SK-N-SH (cell line): ENCODE data around the gene SLC46A1. TPM values are rescaled to one million over a fixed set of nuclear protein-coding genes. Genes with fewer than 3 reads are reported as not detected.

Experiments used
- CTCF ChIA-PET: fragments of 300-600, 350-600 bp; formaldehyde crosslinking; extraction: SDS; loops from one replicate; lab custom pipeline; 2021; lab: Yijun Ruan, JAX
- POLR2A ChIA-PET: fragments of 350-600 bp; sonication (Branson Sonifier 250); formaldehyde crosslinking; extraction: SDS; loops from one replicate; lab custom pipeline; 2020; ENCODE audit warnings: antibody characterized with exemption, inconsistent platforms; lab: Yijun Ruan, JAX
- DNase-seq: peaks from one replicate; pipeline ENCODE4 v3.0.0; 2012
- H2AFZ ChIP-seq: fragments of 200-600 bp; sonication (generic); 2 replicates; pipeline ENCODE4 v1.8.1; 2016; ENCODE audit warnings: antibody characterized with exemption, mild to moderate bottlenecking, low read depth
- H3F3A ChIP-seq: fragments of 200-600 bp; sonication (generic); replicated peaks from 2 replicates; pipeline ENCODE3; 2016; ENCODE audit warnings: antibody characterized with exemption, mild to moderate bottlenecking; ENCODE audit not compliant: insufficient read depth
- H3K27ac ChIP-seq, 2 experiments: fragments of 200-500 bp in 1 of 2; fragments of 200-600 bp in 1 of 2; sonication (Bioruptor generic) in 1 of 2; sonication (generic), shearing (Covaris generic) in 1 of 2; 2 replicates each; pipeline versions ENCODE4 v1.5.1 to v1.6.1; 2014 to 2016; ENCODE audit warnings: low read depth in 2 of 2, inconsistent platforms in 1 of 2, low read length in 1 of 2, mild to moderate bottlenecking in 1 of 2, mixed read lengths in 1 of 2
- H3K27me3 ChIP-seq: fragments of 200-600 bp; sonication (generic), shearing (Covaris generic); 2 replicates; pipeline ENCODE4 v1.6.1; 2016; ENCODE audit warnings: mixed run types; ENCODE audit not compliant: insufficient read depth
- H3K36me3 ChIP-seq, 2 experiments: fragments of 200-500 bp in 1 of 2; fragments of 200-600 bp in 1 of 2; sonication (Bioruptor generic) in 1 of 2; sonication (generic) in 1 of 2; replicated peaks in 1 of 2; 2 replicates each; pipeline versions ENCODE3 to v1.5.1; 2014 to 2016; ENCODE audit warnings: low read length in 1 of 2, mild to moderate bottlenecking in 1 of 2; ENCODE audit not compliant: insufficient read depth in 2 of 2, control insufficient read depth in 1 of 2
- H3K4me1 ChIP-seq, 2 experiments: fragments of 200-500 bp in 1 of 2; fragments of 200-600 bp in 1 of 2; sonication (Bioruptor generic) in 1 of 2; sonication (generic), shearing (Covaris generic) in 1 of 2; 2 replicates each; pipeline versions ENCODE4 v1.5.1 to v1.6.1; 2014 to 2016; ENCODE audit warnings: low read depth in 1 of 2, low read length in 1 of 2, mixed run types in 1 of 2; ENCODE audit not compliant: insufficient read depth in 2 of 2, control insufficient read depth in 1 of 2
- H3K4me2 ChIP-seq: fragments of 200-600 bp; sonication (generic), shearing (Covaris generic); 2 replicates; pipeline ENCODE4 v1.6.1; 2017; ENCODE audit warnings: mixed run types
- H3K4me3 ChIP-seq, 2 experiments: fragments of 200-500 bp in 1 of 2; fragments of 200-600 bp in 1 of 2; sonication (Bioruptor generic) in 1 of 2; sonication (generic), shearing (Covaris generic) in 1 of 2; 2 replicates each; pipeline versions ENCODE4 v1.5.1 to v1.8.1; 2014 to 2016; ENCODE audit warnings: low read depth in 2 of 2, inconsistent platforms in 1 of 2, low read length in 1 of 2, mild to moderate bottlenecking in 1 of 2, mixed read lengths in 1 of 2, moderate library complexity in 1 of 2
- H3K79me2 ChIP-seq: fragments of 200-600 bp; sonication (generic); 2 replicates; pipeline ENCODE4 v1.8.1; 2017; ENCODE audit warnings: mild to moderate bottlenecking; ENCODE audit not compliant: insufficient read depth
- H3K9ac ChIP-seq: fragments of 200-600 bp; sonication (generic); 2 replicates; pipeline ENCODE4 v1.6.1; 2017; ENCODE audit warnings: mixed run types
- H3K9me2 ChIP-seq: fragments of 200-600 bp; sonication (generic); 2 replicates; pipeline ENCODE4 v1.6.1; 2017; ENCODE audit warnings: mixed run types
- H3K9me3 ChIP-seq: fragments of 200-600 bp; sonication (generic); 2 replicates; pipeline ENCODE4 v1.6.1; 2017; ENCODE audit warnings: mixed run types, mild to moderate bottlenecking, moderate library complexity
- H4K20me1 ChIP-seq: fragments of 200-600 bp; sonication (generic); 2 replicates; pipeline ENCODE4 v1.6.1; 2017; ENCODE audit warnings: mild to moderate bottlenecking, mixed run types; ENCODE audit not compliant: insufficient read depth
- FOXJ3 ChIP-seq: sonication (generic); formaldehyde crosslinking; IDR thresholded peaks from 2 replicates; pipeline ENCODE4 v1.5.1; 2020; ENCODE audit warnings: mild to moderate bottlenecking, missing genetic modification reagents
- FOXM1 ChIP-seq: IDR thresholded peaks from 2 replicates; pipeline ENCODE4 v1.4.0; 2012; ENCODE audit warnings: low read depth, mild to moderate bottlenecking
- GATA2 ChIP-seq: sonication (generic); formaldehyde crosslinking; IDR thresholded peaks from 2 replicates; pipeline ENCODE4 v1.5.0; 2020; ENCODE audit warnings: mild to moderate bottlenecking, missing genetic modification reagents
- MAX ChIP-seq: IDR thresholded peaks from 2 replicates; pipeline ENCODE4 v1.4.0; 2012; ENCODE audit warnings: low read depth
- NFIC ChIP-seq: IDR thresholded peaks from 2 replicates; pipeline ENCODE4 v1.4.0; 2012; ENCODE audit warnings: borderline replicate concordance
- NRF1 ChIP-seq: IDR thresholded peaks from 2 replicates; pipeline ENCODE4 v1.6.1; 2012; ENCODE audit warnings: low read depth, mild to moderate bottlenecking, low read length
- RAD21 ChIP-seq: IDR thresholded peaks from 2 replicates; pipeline ENCODE4 v1.6.1; 2012; ENCODE audit warnings: mild to moderate bottlenecking, low read length
- RCOR1 ChIP-seq: fragments of 150-350 bp; IDR thresholded peaks from 2 replicates; pipeline ENCODE4 v1.6.1; 2017; ENCODE audit warnings: antibody characterized with exemption, low read length
- RXRA ChIP-seq: IDR thresholded peaks from 2 replicates; pipeline ENCODE4 v1.4.0; 2012; ENCODE audit warnings: low read depth, mild to moderate bottlenecking, borderline replicate concordance
- SIN3A ChIP-seq: IDR thresholded peaks from 2 replicates; pipeline ENCODE4 v1.6.1; 2012; ENCODE audit warnings: low read depth, mild to moderate bottlenecking, low read length, moderate library complexity, borderline replicate concordance
- SMC3 ChIP-seq: IDR thresholded peaks from 2 replicates; pipeline ENCODE4 v1.6.1; 2012; ENCODE audit warnings: low read depth, low read length, improper control_type of control experiment
- TEAD4 ChIP-seq: IDR thresholded peaks from 2 replicates; pipeline ENCODE4 v1.4.0; 2012; ENCODE audit warnings: mild to moderate bottlenecking, borderline replicate concordance; ENCODE audit not compliant: insufficient read depth
- USF2 ChIP-seq: fragments of 150-350 bp; IDR thresholded peaks from 2 replicates; pipeline ENCODE4 v1.6.1; 2017; ENCODE audit warnings: antibody characterized with exemption, low read length, low read depth, borderline replicate concordance
- YY1 ChIP-seq: IDR thresholded peaks from 2 replicates; pipeline ENCODE4 v1.4.0; 2012; ENCODE audit warnings: low read depth, mild to moderate bottlenecking
- WGBS: methylation state at CpG from one replicate; pipeline ENCODE4 v1.1.6; 2017; ENCODE audit warnings: low lambda C conversion rate; 5-methylcytosine and 5-hydroxymethylcytosine counted together
- polyA plus RNA-seq, 3 experiments: library from polyadenylated mRNA; depleted of rRNA; stranded (reverse); fragments of >200 nt; gene quantifications; 2 replicates each; pipeline ENCODE4 v1.2.3, GENCODE V29; 2012
- TF ChIP-seq, protein P1 (sequence below): fragments of 150-350 bp; IDR thresholded peaks from 2 replicates; pipeline ENCODE4 v1.6.1; 2016; ENCODE audit warnings: mild to moderate bottlenecking, low read depth, low read length
- TF ChIP-seq, protein P2 (sequence below): IDR thresholded peaks from 2 replicates; pipeline ENCODE4 v1.4.0; 2012; ENCODE audit warnings: low read depth, borderline replicate concordance
- TF ChIP-seq, protein P3 (sequence below): IDR thresholded peaks from 2 replicates; pipeline ENCODE4; 2012

SLC46A1 gene
- polyA plus RNA-seq, 1 of the 3 experiments (the other 2 are of a cell fraction): 4.3 TPM

- no peak for TF ChIP-seq RAD21
- TF ChIP-seq, all 33 proteins: peak for 0
These were observed 20.6 kb downstream of the SLC46A1 start (continued) for GRCh38 chr17:28385406-28385805.

- H3K79me2 ChIP-seq: peaks cover 15% of the 10 kb centered on the region; the same call in 1 of the 2 replicates
- 95% methylated on average over 12 of the region's 29 CpGs for WGBS
- H3K9me3 ChIP-seq: no peaks in the 10 kb centered on the region
- H3K9ac ChIP-seq: no peak overlapping the region
- no peaks in the 10 kb centered on the region for H3F3A ChIP-seq
- no peak for DNase-seq
- no peak for TF ChIP-seq TEAD4
- no peak for TF ChIP-seq NFIC
- TF ChIP-seq GATA2 (CRISPR knock-in tag): no peak
- TF ChIP-seq SIN3A: no peak
- no peak for TF ChIP-seq MAX
- TF ChIP-seq RAD21: no peak
- no peak for TF ChIP-seq FOXJ3 (CRISPR knock-in tag)
- no peak for TF ChIP-seq SMC3
- TF ChIP-seq NRF1: no peak
- TF ChIP-seq, protein P1, sequence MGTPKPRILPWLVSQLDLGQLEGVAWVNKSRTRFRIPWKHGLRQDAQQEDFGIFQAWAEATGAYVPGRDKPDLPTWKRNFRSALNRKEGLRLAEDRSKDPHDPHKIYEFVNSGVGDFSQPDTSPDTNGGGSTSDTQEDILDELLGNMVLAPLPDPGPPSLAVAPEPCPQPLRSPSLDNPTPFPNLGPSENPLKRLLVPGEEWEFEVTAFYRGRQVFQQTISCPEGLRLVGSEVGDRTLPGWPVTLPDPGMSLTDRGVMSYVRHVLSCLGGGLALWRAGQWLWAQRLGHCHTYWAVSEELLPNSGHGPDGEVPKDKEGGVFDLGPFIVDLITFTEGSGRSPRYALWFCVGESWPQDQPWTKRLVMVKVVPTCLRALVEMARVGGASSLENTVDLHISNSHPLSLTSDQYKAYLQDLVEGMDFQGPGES: no peak
- no peak for TF ChIP-seq FOXM1
- POLR2A ChIA-PET: interaction anchor here (1.2 kb wide), 1 partner anchor 13 kb away, joined by 3 read pairs; no protein-coding TSS in a partner anchor
- peaks cover 5 to 13% of the 10 kb centered on the region in 2 experiments; a peak in 2 of 4 replicates for H3K4me1 ChIP-seq
- no peak overlapping the region for H3K4me3 ChIP-seq
- H3K27me3 ChIP-seq: no peaks in the 10 kb centered on the region
- H3K36me3 ChIP-seq: peaks cover 22 to 24% of the 10 kb centered on the region in 2 experiments
- no peaks in the 10 kb centered on the region for H3K9me2 ChIP-seq
- CTCF ChIA-PET: no interaction called here
- H4K20me1 ChIP-seq: 0 out of 2 replicates have a peak, but pooled peaks cover 6% of the 10 kb centered on the region
- H3K27ac ChIP-seq: no peak overlapping the region
- H2AFZ ChIP-seq: no peak overlapping the region
- no peak overlapping the region for H3K4me2 ChIP-seq
These were observed 21.0 kb downstream of the SLC46A1 start for GRCh38 chr17:28385037-28385400.

DNA sequence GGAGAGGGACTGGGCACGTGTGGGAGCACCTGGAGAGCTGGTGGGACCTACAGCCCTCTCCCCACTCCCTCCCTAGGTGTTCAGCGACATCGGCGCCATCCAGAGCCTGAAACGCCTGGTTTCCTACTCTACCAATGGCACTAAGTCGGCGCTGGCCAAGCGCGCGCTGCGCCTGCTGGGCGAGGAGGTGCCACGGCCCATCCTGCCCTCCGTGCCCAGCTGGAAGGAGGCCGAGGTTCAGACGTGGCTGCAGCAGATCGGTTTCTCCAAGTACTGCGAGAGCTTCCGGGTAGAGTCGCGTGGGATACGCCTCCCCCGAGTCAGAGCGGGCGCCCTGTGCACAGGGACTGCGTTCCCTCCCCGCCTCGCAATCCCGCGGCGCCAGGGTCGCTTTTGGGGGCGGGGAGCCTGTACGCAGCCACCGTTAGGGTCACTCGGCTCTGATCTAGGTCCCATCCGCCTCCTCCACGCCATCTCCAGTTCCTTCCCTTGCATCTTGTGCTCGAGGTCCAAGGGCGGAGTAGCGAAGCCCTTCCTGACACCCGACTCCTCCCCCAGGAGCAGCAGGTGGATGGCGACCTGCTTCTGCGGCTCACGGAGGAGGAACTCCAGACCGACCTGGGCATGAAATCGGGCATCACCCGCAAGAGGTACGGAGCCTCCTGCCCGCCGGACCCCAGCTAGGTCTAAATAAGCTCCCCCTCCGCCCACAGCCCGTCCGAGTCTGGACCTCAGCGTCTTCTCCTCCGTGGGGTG lies 21.6 kb downstream of the SLC46A1 start:
- Histone ChIP-seq H3K36me3 (peaks cover 17 to 22% of the 10 kb centered on the region in 2 experiments), H3K4me3 (no peak overlapping the region), H3K9me2 (no peaks in the 10 kb centered on the region), H3K4me1 (peaks cover 7 to 14% of the 10 kb centered on the region in 2 experiments; a peak in 2 of 4 replicates), H3K79me2 (peaks cover 16% of the 10 kb centered on the region; the same call in 1 of the 2 replicates), H2AFZ (no peak overlapping the region), H3K9ac (no peak overlapping the region), H3K27ac (no peak overlapping the region), H3K4me2 (no peak overlapping the region), H3K27me3 (no peaks in the 10 kb centered on the region), H3K9me3 (no peaks in the 10 kb centered on the region), H4K20me1 (0 out of 2 replicates have a peak, but pooled peaks cover 10% of the 10 kb centered on the region), H3F3A (no peaks in the 10 kb centered on the region)
- DNase-seq: no peak
- CTCF ChIA-PET: no interaction called here
- POLR2A ChIA-PET: interaction anchor here (1.2 kb wide), 1 partner anchor 14 kb away, joined by 3 read pairs; no protein-coding TSS in a partner anchor
- WGBS: 94% methylated on average over 54 of the region's 56 CpGs
- TF ChIP-seq MAX: no peak
- TF ChIP-seq, protein P2, sequence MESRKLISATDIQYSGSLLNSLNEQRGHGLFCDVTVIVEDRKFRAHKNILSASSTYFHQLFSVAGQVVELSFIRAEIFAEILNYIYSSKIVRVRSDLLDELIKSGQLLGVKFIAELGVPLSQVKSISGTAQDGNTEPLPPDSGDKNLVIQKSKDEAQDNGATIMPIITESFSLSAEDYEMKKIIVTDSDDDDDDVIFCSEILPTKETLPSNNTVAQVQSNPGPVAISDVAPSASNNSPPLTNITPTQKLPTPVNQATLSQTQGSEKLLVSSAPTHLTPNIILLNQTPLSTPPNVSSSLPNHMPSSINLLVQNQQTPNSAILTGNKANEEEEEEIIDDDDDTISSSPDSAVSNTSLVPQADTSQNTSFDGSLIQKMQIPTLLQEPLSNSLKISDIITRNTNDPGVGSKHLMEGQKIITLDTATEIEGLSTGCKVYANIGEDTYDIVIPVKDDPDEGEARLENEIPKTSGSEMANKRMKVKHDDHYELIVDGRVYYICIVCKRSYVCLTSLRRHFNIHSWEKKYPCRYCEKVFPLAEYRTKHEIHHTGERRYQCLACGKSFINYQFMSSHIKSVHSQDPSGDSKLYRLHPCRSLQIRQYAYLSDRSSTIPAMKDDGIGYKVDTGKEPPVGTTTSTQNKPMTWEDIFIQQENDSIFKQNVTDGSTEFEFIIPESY: no peak
- TF ChIP-seq, protein P3, sequence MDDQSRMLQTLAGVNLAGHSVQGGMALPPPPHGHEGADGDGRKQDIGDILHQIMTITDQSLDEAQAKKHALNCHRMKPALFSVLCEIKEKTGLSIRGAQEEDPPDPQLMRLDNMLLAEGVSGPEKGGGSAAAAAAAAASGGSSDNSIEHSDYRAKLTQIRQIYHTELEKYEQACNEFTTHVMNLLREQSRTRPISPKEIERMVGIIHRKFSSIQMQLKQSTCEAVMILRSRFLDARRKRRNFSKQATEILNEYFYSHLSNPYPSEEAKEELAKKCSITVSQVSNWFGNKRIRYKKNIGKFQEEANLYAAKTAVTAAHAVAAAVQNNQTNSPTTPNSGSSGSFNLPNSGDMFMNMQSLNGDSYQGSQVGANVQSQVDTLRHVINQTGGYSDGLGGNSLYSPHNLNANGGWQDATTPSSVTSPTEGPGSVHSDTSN: no peak
- TF ChIP-seq RXRA: no peak
- no peak for TF ChIP-seq YY1
- no peak for TF ChIP-seq RCOR1
- TF ChIP-seq USF2: no peak
- no peak for TF ChIP-seq FOXJ3 (CRISPR knock-in tag)
- TF ChIP-seq, protein P1: no peak
